Fibroblast of lung (primary cell): Measurements from ENCODE around the gene CALB2.

Experiments used
- EZH2 ChIP-seq: IDR thresholded peaks from 2 replicates; pipeline ENCODE4 v1.5.1; 2012; ENCODE audit warnings: low read length, control low read depth, mild to moderate bottlenecking; ENCODE audit errors: missing control alignments
- TF ChIP-seq, protein P1 (sequence below), 2 donors: IDR thresholded peaks in 1 of 2; conservative IDR thresholded peaks in 1 of 2; 1 replicate in 1 of 2; 2 replicates in 1 of 2; pipeline ENCODE4 v1.5.1; 2011 to 2012; ENCODE audit warnings: low read length in 2 of 2, control low read depth in 1 of 2, inconsistent platforms in 1 of 2, low read depth in 1 of 2, mild to moderate bottlenecking in 1 of 2

DNA sequence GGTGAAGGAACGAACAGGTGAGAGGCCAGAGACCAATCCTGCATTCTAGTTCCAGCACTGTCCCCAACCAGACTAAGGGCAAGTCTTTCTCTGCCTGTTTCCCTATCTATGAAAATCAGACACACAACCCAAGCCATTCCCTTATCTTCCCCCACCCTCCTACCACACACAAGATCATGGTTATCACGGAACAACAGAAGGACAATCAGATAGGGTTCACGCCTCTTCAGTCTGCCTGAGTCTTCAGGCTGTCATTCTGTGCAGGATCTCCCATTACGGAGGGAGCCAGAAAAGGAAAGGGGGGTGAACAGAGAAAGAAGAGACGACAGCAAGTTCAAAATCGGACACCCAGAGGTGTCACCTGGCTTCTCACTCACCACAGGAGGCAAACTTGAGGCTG lies 72.2 kb downstream of the CALB2 start:
- no peak for TF ChIP-seq EZH2
- TF ChIP-seq, protein P1, sequence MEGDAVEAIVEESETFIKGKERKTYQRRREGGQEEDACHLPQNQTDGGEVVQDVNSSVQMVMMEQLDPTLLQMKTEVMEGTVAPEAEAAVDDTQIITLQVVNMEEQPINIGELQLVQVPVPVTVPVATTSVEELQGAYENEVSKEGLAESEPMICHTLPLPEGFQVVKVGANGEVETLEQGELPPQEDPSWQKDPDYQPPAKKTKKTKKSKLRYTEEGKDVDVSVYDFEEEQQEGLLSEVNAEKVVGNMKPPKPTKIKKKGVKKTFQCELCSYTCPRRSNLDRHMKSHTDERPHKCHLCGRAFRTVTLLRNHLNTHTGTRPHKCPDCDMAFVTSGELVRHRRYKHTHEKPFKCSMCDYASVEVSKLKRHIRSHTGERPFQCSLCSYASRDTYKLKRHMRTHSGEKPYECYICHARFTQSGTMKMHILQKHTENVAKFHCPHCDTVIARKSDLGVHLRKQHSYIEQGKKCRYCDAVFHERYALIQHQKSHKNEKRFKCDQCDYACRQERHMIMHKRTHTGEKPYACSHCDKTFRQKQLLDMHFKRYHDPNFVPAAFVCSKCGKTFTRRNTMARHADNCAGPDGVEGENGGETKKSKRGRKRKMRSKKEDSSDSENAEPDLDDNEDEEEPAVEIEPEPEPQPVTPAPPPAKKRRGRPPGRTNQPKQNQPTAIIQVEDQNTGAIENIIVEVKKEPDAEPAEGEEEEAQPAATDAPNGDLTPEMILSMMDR (conservative IDR thresholded peaks at IDR 0.05 in 1 of 2, IDR thresholded peaks at IDR 0.05 in 1 of 2; ENCODE audit: low read depth in 1 of 2, low read length in 2 of 2): no peak
